Naive thymus-derived CD4-positive, alpha-beta T cell (primary cell): ENCODE measurements around the gene FRAS1. TPM values are rescaled to one million over a fixed set of nuclear protein-coding genes. Genes with fewer than 3 reads are reported as not detected.

Experiments
- ATAC-seq: fragments of 150-1000 bp; cut with Tn5 transposase; 2 replicates; pipeline ENCODE4 v1.10.0; 2021; ENCODE audit warnings: mild to moderate bottlenecking, moderate library complexity
- CTCF ChIA-PET: fragments of 350-600 bp; sonication (Branson Sonifier 250); formaldehyde crosslinking; loops from one replicate; lab custom pipeline; 2021; ENCODE audit warnings: antibody characterized with exemption; lab: Charles Lee
- POLR2A ChIA-PET: fragments of 350-600 bp; sonication (Branson Sonifier 250); formaldehyde crosslinking; loops from one replicate; lab custom pipeline; 2021; ENCODE audit warnings: antibody characterized with exemption, inconsistent platforms; lab: Charles Lee
- DNase-seq, 9 donors: peaks; one replicate each; pipeline versions ENCODE4 v3.0.0 to v3.0.0-alpha.2; 2020 to 2022; ENCODE audit warnings: mixed read lengths in 1 of 9
- H3K27ac ChIP-seq: one replicate; pipeline ENCODE4 v1.7.0; 2013; ENCODE audit warnings: mild to moderate bottlenecking, low read depth, low read length, moderate library complexity
- H3K27me3 ChIP-seq, 2 donors: one replicate each; pipeline ENCODE4 v1.7.0; 2013; ENCODE audit warnings: low read length in 2 of 2, mild to moderate bottlenecking in 2 of 2, moderate library complexity in 2 of 2; ENCODE audit not compliant: control insufficient read depth in 2 of 2, insufficient read depth in 2 of 2
- H3K36me3 ChIP-seq, 3 experiments: 1 replicate in 2 of 3; 2 replicates in 1 of 3; pipeline ENCODE4 v1.7.0; 2013; ENCODE audit warnings: low read length in 3 of 3, mild to moderate bottlenecking in 3 of 3, moderate library complexity in 1 of 3; ENCODE audit not compliant: insufficient read depth in 3 of 3, control insufficient read depth in 2 of 3
- H3K4me1 ChIP-seq, 2 donors: one replicate each; pipeline ENCODE4 v1.7.0; 2013; ENCODE audit warnings: low read length in 2 of 2, mild to moderate bottlenecking in 2 of 2, moderate library complexity in 1 of 2; ENCODE audit not compliant: control insufficient read depth in 2 of 2, insufficient read depth in 2 of 2
- H3K4me3 ChIP-seq: 2 replicates; pipeline ENCODE4 v1.7.0; 2013; ENCODE audit warnings: mild to moderate bottlenecking, low read length
- H3K9me3 ChIP-seq, 3 experiments: 1 replicate in 2 of 3; 2 replicates in 1 of 3; pipeline ENCODE4 v1.7.0; 2013; ENCODE audit warnings: low read length in 3 of 3; ENCODE audit not compliant: control insufficient read depth in 2 of 3
- H3K27ac Mint-ChIP-seq, 9 donors: one replicate each; pipeline ENCODE4 v1.8.0; 2020 to 2022; ENCODE audit warnings: mixed read lengths in 9 of 9, mild to moderate bottlenecking in 8 of 9, moderate library complexity in 5 of 9, inconsistent platforms in 2 of 9
- H3K27me3 Mint-ChIP-seq, 5 donors: one replicate each; pipeline ENCODE4 v1.8.0; 2021 to 2022; ENCODE audit warnings: mixed read lengths in 5 of 5, mild to moderate bottlenecking in 1 of 5
- H3K36me3 Mint-ChIP-seq, 5 donors: one replicate each; pipeline ENCODE4 v1.8.0; 2020 to 2022; ENCODE audit warnings: mixed read lengths in 5 of 5, mild to moderate bottlenecking in 3 of 5, inconsistent platforms in 1 of 5
- H3K4me1 Mint-ChIP-seq, 7 donors: one replicate each; pipeline ENCODE4 v1.8.0; 2020 to 2022; ENCODE audit warnings: mixed read lengths in 7 of 7, mild to moderate bottlenecking in 3 of 7, inconsistent platforms in 1 of 7
- H3K4me3 Mint-ChIP-seq, 10 donors: one replicate each; pipeline ENCODE4 v1.8.0; 2020 to 2022; ENCODE audit warnings: mild to moderate bottlenecking in 10 of 10, mixed read lengths in 10 of 10, moderate library complexity in 6 of 10, inconsistent platforms in 2 of 10
- H3K9me3 Mint-ChIP-seq, 11 donors: one replicate each; pipeline ENCODE4 v1.8.0; 2020 to 2022; ENCODE audit warnings: mixed read lengths in 11 of 11, mild to moderate bottlenecking in 4 of 11, inconsistent platforms in 1 of 11, moderate library complexity in 1 of 11
- intact Hi-C, 2 donors: fragments of 100-400 bp; cut with micrococcal nuclease; formaldehyde crosslinking; loops; one replicate each; pipeline ENCODE4 v1.15.1; 2023
- polyA plus RNA-seq, 2 donors: library from polyadenylated mRNA; unstranded; fragments of 300-500 nt; fragmentation: Illumina TruSeq; gene quantifications; one replicate each; pipeline ENCODE4 v1.2.3, GENCODE V29; 2021
- total RNA-seq, 6 experiments: library from RNA in 5 of 6; stranded (reverse) in 5 of 6; gene quantifications; 1 replicate in 5 of 6; 2 replicates in 1 of 6; pipeline ENCODE4 v1.2.3 and lab custom pipeline; 2021 to 2026

The FRAS1 gene
- total and polyA plus RNA-seq, 7 experiments from 2014 or later: 0.02 TPM; not detected in 6

DNA sequence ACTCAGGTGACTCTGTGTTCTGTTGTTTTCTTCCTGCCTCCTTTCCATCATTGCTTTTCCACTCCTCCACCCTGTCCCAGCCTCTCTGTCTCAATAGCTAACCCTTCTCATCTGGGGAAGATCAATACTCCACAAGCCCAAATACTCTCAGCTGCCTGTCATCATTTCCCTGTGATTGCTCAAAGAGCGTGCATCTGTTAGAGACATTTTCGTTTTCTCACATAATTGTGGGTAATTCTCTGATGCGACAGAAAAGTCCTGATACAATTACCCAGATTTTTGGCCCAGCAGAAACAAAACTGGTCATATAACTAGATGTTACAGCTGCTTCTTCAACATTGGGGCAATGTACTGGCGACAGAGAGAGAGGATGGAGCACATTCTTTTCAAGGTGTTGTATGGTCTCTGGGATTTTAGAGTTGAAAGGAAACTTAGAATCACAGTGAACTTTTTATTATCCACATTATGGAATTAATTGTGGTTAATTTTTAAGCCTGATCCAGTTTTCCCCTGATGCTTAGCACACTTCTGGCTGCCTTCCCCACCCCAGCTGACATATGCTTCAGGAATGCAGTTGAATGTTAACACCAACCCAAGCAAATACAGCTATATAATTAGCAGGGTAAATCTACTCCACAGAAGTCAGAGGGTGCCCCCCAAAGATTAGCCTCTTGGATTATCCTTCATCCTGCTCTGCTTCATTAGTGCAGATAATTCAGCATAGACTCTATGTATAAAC lies 323.0 kb downstream of the FRAS1 start:
- Mint-ChIP-seq H3K4me3 (no peak overlapping the region), H3K4me1 (peaks cover 0 to 1% (median 0%) of the 10 kb centered on the region in 7 donors), H3K27ac (peak overlapping the region in 1 of 9 donors; percentile 68), H3K9me3 (peaks cover 0 to 2% (median 0%) of the 10 kb centered on the region in 11 donors), H3K27me3 (peaks cover 0 to 14% (median 6%) of the 10 kb centered on the region in 5 donors), H3K36me3 (no peaks in the 10 kb centered on the region)
- Histone ChIP-seq H3K9me3 (no peaks in the 10 kb centered on the region), H3K36me3 (no peaks in the 10 kb centered on the region), H3K27me3 (no peaks in the 10 kb centered on the region), H3K4me1 (no peaks in the 10 kb centered on the region), H3K4me3 (no peak overlapping the region), H3K27ac (no peak overlapping the region)
- POLR2A ChIA-PET: no interaction called here
- ATAC-seq (no peak), DNase-seq (no peak)
- intact Hi-C loops: no loop called here
- CTCF ChIA-PET: no interaction called here

DNA sequence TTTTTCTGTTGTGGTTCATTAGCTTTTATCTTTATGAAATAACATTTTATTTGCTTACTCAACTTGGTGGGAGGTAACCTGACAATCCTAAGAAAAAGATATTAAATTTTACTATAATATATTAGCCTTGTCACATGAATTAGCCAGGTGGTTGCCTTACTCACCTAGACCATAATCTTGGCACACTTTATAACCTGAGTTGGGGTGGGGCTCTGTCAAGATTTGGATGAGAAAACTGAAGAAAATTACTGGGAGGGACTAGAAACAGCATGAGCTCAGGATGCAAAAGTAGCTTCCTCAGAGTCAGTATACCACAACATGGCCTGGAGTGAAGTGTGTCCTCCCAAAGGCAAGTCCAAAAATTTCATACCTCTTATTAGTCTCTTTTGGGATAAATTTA lies 329.6 kb downstream of the FRAS1 start:
- ChIA-PET POLR2A (no interaction called here), CTCF (interaction anchor here (0.6 kb wide), 1 partner anchor 16 kb away, joined by 3 read pairs; no protein-coding TSS in a partner anchor)
- Histone ChIP-seq H3K4me1 (no peaks in the 10 kb centered on the region), H3K27ac (no peak overlapping the region), H3K9me3 (no peaks in the 10 kb centered on the region), H3K27me3 (no peaks in the 10 kb centered on the region), H3K4me3 (no peak overlapping the region), H3K36me3 (no peaks in the 10 kb centered on the region)
- no peak overlapping the region for H3K27ac Mint-ChIP-seq
- intact Hi-C loops: no loop called here
- peaks cover 0 to 6% (median 0%) of the 10 kb centered on the region in 5 donors for H3K27me3 Mint-ChIP-seq
- H3K4me1 Mint-ChIP-seq: peaks cover 0 to under 1% (median 0%) of the 10 kb centered on the region in 7 donors
- no peaks in the 10 kb centered on the region for H3K36me3 Mint-ChIP-seq
- H3K9me3 Mint-ChIP-seq: peaks cover 0 to 2% (median 0%) of the 10 kb centered on the region in 11 donors
- ATAC-seq (no peak), DNase-seq (no peak)
- H3K4me3 Mint-ChIP-seq: no peak overlapping the region

DNA sequence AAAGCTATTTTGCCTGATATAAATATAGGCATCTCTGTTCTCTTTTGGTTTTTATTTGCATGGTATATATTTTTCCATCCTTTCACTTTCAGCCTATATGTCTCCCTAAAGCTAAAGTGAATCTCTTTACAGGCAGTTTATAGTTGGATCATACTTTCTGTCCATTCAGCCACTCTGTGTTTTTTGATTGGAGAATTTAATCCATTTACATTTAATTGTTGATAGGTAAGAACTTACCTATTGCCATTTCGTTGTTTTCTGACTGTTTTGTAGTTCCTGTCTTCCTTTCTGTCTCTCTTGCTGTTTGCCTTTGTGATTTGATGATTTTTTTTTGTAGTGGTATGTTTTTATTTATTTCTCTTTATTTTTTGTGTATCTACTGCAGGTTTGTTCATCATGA lies 338.5 kb downstream of the FRAS1 start:
- no peaks in the 10 kb centered on the region for H3K4me1 Mint-ChIP-seq
- CTCF ChIA-PET: no interaction called here
- no peak overlapping the region for H3K27ac Mint-ChIP-seq
- Histone ChIP-seq H3K4me3 (no peak overlapping the region), H3K9me3 (peaks cover 0 to 5% (median 0%) of the 10 kb centered on the region in 3 experiments), H3K4me1 (no peaks in the 10 kb centered on the region), H3K27me3 (no peaks in the 10 kb centered on the region), H3K27ac (no peak overlapping the region), H3K36me3 (no peaks in the 10 kb centered on the region)
- DNase-seq: no peak
- peaks cover 0 to 4% (median 0%) of the 10 kb centered on the region in 5 donors for H3K36me3 Mint-ChIP-seq
- H3K27me3 Mint-ChIP-seq: peaks cover 5 to 39% (median 33%) of the 10 kb centered on the region in 5 donors
- ATAC-seq: no peak
- H3K4me3 Mint-ChIP-seq: no peak overlapping the region
- POLR2A ChIA-PET: no interaction called here
- peaks cover 0 to 29% (median 12%) of the 10 kb centered on the region in 11 donors for H3K9me3 Mint-ChIP-seq
- intact Hi-C loops: no loop called here

DNA sequence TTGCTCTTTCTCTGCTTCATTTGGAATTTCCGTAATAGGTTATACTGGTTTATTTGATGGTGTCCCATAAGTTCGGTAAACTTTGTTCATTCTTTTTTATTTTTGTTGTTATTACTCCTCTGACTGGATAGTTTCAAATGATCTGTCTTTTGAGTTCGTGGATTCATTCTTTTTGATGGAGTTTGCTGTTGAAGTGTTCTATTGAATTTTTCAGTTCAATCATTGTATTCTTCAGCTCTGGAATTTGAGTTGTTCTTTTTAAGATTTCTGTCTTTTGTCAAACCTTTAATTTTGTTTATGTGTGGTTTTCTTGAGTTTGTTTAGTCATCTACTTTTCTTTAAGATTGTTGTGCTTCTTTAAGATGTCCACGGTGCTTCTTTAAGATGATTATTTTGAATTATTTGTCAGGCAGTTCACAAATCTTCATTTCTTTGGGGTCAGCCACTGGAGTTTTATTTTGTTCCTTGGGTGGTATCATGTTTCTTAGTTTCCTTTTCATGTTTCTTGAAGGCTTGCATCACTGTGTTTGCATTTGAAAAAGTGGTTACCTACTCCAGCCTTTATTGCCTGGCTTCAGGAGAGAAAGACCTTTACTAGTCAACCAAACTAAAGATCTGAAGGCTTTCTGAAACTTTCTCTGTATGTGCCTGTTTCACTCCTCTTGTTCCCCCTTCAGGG lies 339.6 kb downstream of the FRAS1 start:
- Mint-ChIP-seq H3K36me3 (peaks cover 0 to 4% (median 0%) of the 10 kb centered on the region in 5 donors), H3K27ac (no peak overlapping the region), H3K4me1 (no peaks in the 10 kb centered on the region), H3K27me3 (peaks cover 5 to 41% (median 33%) of the 10 kb centered on the region in 5 donors), H3K9me3 (peaks cover 0 to 29% (median 12%) of the 10 kb centered on the region in 11 donors), H3K4me3 (no peak overlapping the region)
- ChIA-PET CTCF (no interaction called here), POLR2A (no interaction called here)
- ATAC-seq: no peak
- DNase-seq: no peak
- H3K4me1 ChIP-seq: no peaks in the 10 kb centered on the region
- H3K27me3 ChIP-seq: no peaks in the 10 kb centered on the region
- peaks cover 0 to 5% (median 0%) of the 10 kb centered on the region in 3 experiments for H3K9me3 ChIP-seq
- intact Hi-C loops: no loop called here
- no peaks in the 10 kb centered on the region for H3K36me3 ChIP-seq
- no peak overlapping the region for H3K27ac ChIP-seq
- H3K4me3 ChIP-seq: no peak overlapping the region

DNA sequence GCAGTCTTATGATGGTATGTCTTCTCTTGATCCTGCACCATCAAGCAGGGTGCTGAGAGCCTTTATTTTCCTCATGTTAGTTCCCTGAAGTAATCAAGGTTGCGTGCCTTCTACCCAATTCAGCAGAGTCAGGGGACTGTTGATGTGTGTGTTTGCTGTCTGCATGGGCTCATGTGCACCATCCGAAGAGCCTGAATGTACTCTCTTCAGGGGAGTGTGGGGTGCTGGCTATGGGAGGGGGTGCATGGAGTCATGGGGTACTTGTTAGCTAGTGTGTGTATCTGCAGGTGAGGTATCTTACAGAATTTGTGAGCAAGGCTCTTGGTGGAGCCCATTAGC lies 340.1 kb downstream of the FRAS1 start:
- peaks cover 0 to 4% (median 0%) of the 10 kb centered on the region in 5 donors for H3K36me3 Mint-ChIP-seq
- no peaks in the 10 kb centered on the region for H3K4me1 Mint-ChIP-seq
- ChIA-PET POLR2A (no interaction called here), CTCF (no interaction called here)
- Histone ChIP-seq H3K27ac (no peak overlapping the region), H3K4me3 (no peak overlapping the region), H3K36me3 (no peaks in the 10 kb centered on the region), H3K27me3 (no peaks in the 10 kb centered on the region), H3K9me3 (peaks cover 0 to 5% (median 0%) of the 10 kb centered on the region in 3 experiments), H3K4me1 (no peaks in the 10 kb centered on the region)
- H3K4me3 Mint-ChIP-seq: no peak overlapping the region
- H3K27ac Mint-ChIP-seq: no peak overlapping the region
- H3K27me3 Mint-ChIP-seq: peaks cover 4 to 41% (median 33%) of the 10 kb centered on the region in 5 donors
- ATAC-seq: no peak
- DNase-seq: no peak
- intact Hi-C loops: no loop called here
- peaks cover 0 to 29% (median 12%) of the 10 kb centered on the region in 11 donors for H3K9me3 Mint-ChIP-seq

DNA sequence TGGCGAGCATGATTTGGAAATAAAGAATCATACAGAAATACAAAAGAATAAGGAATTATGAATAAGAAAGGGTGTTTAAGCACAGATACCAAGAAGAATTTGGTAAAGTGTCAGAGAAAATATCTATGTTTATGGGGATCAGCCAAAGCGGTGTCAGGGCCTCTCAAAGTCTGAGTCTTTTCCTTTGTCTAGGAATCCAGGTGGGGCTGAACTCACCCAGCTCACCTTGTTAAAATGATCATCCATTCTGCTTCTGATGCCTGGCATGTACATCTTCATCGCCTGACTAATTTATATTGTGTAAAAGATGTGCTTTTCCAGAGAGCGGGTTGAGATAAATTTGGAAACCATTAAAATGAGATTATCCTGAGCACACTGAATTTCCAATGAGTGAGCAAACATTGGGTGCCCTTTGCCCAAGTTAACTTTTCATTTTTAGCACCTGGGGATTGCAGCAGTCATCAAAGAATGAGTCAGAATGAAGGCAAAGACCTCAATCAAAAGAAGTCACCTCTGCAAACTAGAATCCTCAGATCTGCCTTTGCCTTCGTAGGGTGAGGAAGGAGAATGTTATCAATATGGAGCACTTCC lies 352.6 kb downstream of the FRAS1 start:
- no peak overlapping the region for H3K4me3 Mint-ChIP-seq

More for the DNA sequence above, 352.6 kb downstream of the FRAS1 start:
- Mint-ChIP-seq H3K36me3 (no peaks in the 10 kb centered on the region), H3K27ac (no peak overlapping the region), H3K9me3 (no peaks in the 10 kb centered on the region), H3K4me1 (no peaks in the 10 kb centered on the region), H3K27me3 (peaks cover 6 to 18% (median 11%) of the 10 kb centered on the region in 5 donors)
- Histone ChIP-seq H3K4me3 (no peak overlapping the region), H3K27ac (no peak overlapping the region), H3K4me1 (no peaks in the 10 kb centered on the region), H3K27me3 (no peaks in the 10 kb centered on the region), H3K9me3 (no peaks in the 10 kb centered on the region), H3K36me3 (no peaks in the 10 kb centered on the region)
- ChIA-PET POLR2A (no interaction called here), CTCF (no interaction called here)
- no peak for DNase-seq
- intact Hi-C loops: no loop called here
- ATAC-seq: no peak
